BJ (cell line): ENCODE data around the gene FBXW8. TPM values are rescaled to one million over a fixed set of nuclear protein-coding genes. Genes with fewer than 3 reads are reported as not detected.

Source experiments
- CTCF ChIA-PET: fragments of 350-600 bp; formaldehyde crosslinking; extraction: SDS; loops from one replicate; lab custom pipeline; 2021; ENCODE audit warnings: antibody characterized with exemption, inconsistent platforms; lab: Yijun Ruan, JAX
- POLR2A ChIA-PET: fragments of 300-600 bp; sonication (Branson Sonifier 250); formaldehyde crosslinking; extraction: SDS; loops from one replicate; lab custom pipeline; 2021; ENCODE audit warnings: antibody characterized with exemption; lab: Charles Lee
- DNase-seq: peaks from one replicate; pipeline ENCODE4 v3.0.0-alpha.2; 2011; ENCODE audit warnings: low read depth
- H3K27me3 ChIP-seq: 2 replicates; pipeline ENCODE4 v1.6.0; 2011; ENCODE audit warnings: low read length; ENCODE audit not compliant: control insufficient read depth, insufficient read depth
- H3K36me3 ChIP-seq: 2 replicates; pipeline ENCODE4 v1.5.1; 2011; ENCODE audit warnings: low read length; ENCODE audit not compliant: control insufficient read depth, insufficient read depth
- H3K4me3 ChIP-seq: 2 replicates; pipeline ENCODE4 v1.5.1; 2011; ENCODE audit warnings: low read depth, mild to moderate bottlenecking, control low read depth, low read length
- polyA plus RNA-seq: library from polyadenylated mRNA; depleted of rRNA; stranded (reverse); fragments of >200 nt; gene quantifications from 2 replicates; pipeline ENCODE4 v1.2.3, GENCODE V29; 2011
- TF ChIP-seq, protein P1 (sequence below): IDR thresholded peaks from 2 replicates; pipeline ENCODE4 v1.5.1; 2011; ENCODE audit warnings: low read depth, mild to moderate bottlenecking, control low read depth, inconsistent platforms, low read length, moderate library complexity; ENCODE audit not compliant: insufficient read depth

The FBXW8 gene
- polyA plus RNA-seq, 1 experiment: 27.3 TPM

- Histone ChIP-seq H3K27me3 (no peaks in the 10 kb centered on the region), H3K36me3 (peaks cover 10% of the 10 kb centered on the region), H3K4me3 (no peak overlapping the region)
- DNase-seq: no peak
- POLR2A ChIA-PET: no interaction called here
- TF ChIP-seq, protein P1, sequence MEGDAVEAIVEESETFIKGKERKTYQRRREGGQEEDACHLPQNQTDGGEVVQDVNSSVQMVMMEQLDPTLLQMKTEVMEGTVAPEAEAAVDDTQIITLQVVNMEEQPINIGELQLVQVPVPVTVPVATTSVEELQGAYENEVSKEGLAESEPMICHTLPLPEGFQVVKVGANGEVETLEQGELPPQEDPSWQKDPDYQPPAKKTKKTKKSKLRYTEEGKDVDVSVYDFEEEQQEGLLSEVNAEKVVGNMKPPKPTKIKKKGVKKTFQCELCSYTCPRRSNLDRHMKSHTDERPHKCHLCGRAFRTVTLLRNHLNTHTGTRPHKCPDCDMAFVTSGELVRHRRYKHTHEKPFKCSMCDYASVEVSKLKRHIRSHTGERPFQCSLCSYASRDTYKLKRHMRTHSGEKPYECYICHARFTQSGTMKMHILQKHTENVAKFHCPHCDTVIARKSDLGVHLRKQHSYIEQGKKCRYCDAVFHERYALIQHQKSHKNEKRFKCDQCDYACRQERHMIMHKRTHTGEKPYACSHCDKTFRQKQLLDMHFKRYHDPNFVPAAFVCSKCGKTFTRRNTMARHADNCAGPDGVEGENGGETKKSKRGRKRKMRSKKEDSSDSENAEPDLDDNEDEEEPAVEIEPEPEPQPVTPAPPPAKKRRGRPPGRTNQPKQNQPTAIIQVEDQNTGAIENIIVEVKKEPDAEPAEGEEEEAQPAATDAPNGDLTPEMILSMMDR: no peak
- CTCF ChIA-PET: no interaction called here
Observed at GRCh38 chr12:117018685-117019084, 107.9 kb downstream of the FBXW8 start.

- POLR2A ChIA-PET: no interaction called here
- TF ChIP-seq, protein P1: no peak
- CTCF ChIA-PET: interaction anchor here (0.7 kb wide), 1 partner anchor 316 kb away, joined by 4 read pairs; no protein-coding TSS in a partner anchor
- Histone ChIP-seq H3K4me3 (no peak overlapping the region), H3K27me3 (no peaks in the 10 kb centered on the region), H3K36me3 (peaks cover 16% of the 10 kb centered on the region)
- no peak for DNase-seq
Observed at GRCh38 chr12:117019866-117020265, 109.1 kb downstream of the FBXW8 start.

DNA sequence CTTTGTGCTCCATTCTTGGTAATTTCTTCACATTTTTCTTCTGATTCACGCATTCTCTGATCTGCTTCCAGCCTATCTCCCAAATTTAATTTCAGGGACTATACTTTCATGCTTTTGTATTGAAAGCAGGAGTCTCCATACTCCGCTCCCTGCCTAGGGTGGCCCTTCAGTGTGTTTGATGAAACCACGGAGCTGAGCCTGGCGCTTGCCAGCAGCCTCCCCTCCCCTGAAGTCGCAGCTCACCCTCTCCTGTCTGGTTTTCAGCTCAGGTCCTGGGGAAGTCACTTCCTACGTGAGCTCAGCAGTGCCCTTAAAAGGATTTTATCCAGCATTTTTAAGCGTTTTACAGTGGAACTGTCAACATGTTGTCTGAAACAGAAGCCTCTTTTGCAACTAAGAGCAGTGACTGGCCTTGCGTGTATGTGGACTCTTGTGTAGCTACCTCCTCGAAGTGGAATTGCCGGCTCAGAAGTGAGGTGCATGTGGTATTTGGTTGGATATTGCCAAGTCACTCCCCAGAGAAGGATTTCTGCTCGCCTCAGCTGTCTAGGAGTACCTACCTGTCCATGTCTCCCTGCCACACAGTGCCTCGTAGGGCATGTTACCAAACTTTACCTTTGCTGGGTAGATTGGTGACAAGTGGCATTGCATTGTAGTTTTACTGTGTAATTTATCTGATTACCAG is 109.9 kb downstream of the FBXW8 start:
- Histone ChIP-seq H3K27me3 (no peaks in the 10 kb centered on the region), H3K36me3 (peaks cover 18% of the 10 kb centered on the region), H3K4me3 (no peak overlapping the region)
- ChIA-PET POLR2A (no interaction called here), CTCF (interaction anchor here (0.7 to 1.1 kb wide), 2 partner anchors 8 to 317 kb away, joined by 3 to 4 read pairs; no protein-coding TSS in a partner anchor)
- no peak for DNase-seq
- TF ChIP-seq, protein P1: no peak

GRCh38 chr12:117022465-117022864 is 111.7 kb downstream of the FBXW8 start:
- TF ChIP-seq, protein P1: no peak
- Histone ChIP-seq H3K4me3 (no peak overlapping the region), H3K36me3 (peaks cover 31% of the 10 kb centered on the region), H3K27me3 (no peaks in the 10 kb centered on the region)
- CTCF ChIA-PET: interaction anchor here (1.0 kb wide), 1 partner anchor 202 kb away, joined by 4 read pairs; no protein-coding TSS in a partner anchor
- POLR2A ChIA-PET: no interaction called here
- DNase-seq: no peak

DNA sequence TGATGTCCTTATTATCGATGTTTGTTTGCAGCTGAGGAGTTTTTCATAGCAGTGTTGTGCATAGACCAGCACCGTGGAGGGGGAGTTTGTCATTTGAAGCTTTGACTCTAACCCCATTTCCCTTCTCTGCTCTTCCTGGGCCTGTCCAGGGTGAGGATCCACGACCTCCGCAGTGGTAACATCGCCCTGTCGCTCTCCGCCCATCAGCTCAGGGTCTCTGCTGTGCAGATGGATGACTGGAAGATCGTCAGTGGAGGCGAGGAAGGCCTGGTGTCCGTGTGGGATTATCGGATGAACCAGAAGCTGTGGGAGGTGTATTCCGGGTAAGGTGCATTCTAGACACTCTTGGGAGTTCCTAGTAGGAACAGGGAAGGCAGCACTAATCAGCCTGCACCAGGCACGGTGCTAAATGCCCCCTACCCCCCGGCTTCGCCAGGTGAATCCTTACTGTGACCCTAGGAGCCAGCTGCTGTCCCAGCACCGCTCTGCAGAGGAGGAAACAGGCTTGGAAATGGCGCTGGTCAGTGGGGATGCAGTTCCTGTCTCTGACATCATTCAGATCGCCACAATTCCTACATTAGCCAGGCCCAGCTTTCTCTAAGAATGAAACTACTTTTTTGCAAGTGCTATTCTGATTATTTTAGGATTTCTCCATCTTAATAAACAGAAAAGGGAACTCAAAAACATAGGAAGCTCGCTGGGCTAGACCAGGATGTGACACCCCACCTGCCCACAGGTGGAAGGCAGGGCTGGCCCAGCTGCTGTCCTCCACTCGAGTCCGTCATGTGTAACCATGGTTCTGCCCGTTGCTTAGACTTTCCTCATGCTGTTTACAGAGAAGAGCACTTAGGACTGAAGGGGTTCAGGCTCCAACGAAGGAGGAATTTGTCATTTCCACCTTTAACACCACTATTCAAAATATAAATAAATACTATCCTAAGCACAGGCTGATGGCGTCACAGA is 113.5 kb downstream of the FBXW8 start:
- ChIA-PET POLR2A (no interaction called here), CTCF (interaction anchor here (1.3 to 2.6 kb wide), 3 partner anchors 7 to 29 kb away, joined by 3 to 11 read pairs (median 4); no protein-coding TSS in a partner anchor)
- no peak overlapping the region for H3K4me3 ChIP-seq
- DNase-seq: no peak
- H3K36me3 ChIP-seq: peaks cover 40% of the 10 kb centered on the region
- no peaks in the 10 kb centered on the region for H3K27me3 ChIP-seq
- TF ChIP-seq, protein P1: no peak
